A673 (cell line): ENCODE data around the gene CCZ1B.
"Not testable (repeated sequence)": the region's sequence is repeated elsewhere in the genome, so short reads cannot be mapped to it uniquely, and the experiment has no call there.

Source experiments
- CTCF ChIP-seq: fragments of 300-800, 200-600 bp; sonication (generic); conservative IDR thresholded peaks from 2 replicates; pipeline ENCODE4 v1.5.1; 2017; ENCODE audit warnings: low read depth, mild to moderate bottlenecking, antibody characterized with exemption, low read length, moderate library complexity, mixed read lengths
- EZH2 ChIP-seq: fragments of 200-600 bp; sonication (generic); IDR thresholded peaks from 2 replicates; pipeline ENCODE4 v1.6.1; 2017; ENCODE audit warnings: borderline replicate concordance, low read depth, mild to moderate bottlenecking, mixed read lengths, antibody characterized with exemption, low read length; ENCODE audit not compliant: poor library complexity, severe bottlenecking

GRCh38 chr7:6761186-6761585 is 64.9 kb downstream of the CCZ1B start:
- TF ChIP-seq CTCF, EZH2: not testable (repeated sequence)
